Loucy (cell line): Measurements from ENCODE around the gene LY86.
A peak's percentile ranks its signal among the peaks of the same experiment; 100 is the strongest.

ENCODE experiments used
- H2AFZ ChIP-seq: fragments of 200-600 bp; sonication (generic); 2 replicates; pipeline ENCODE4 v1.6.0; 2016; ENCODE audit warnings: antibody characterized with exemption, mild to moderate bottlenecking, low read length, moderate library complexity
- H3F3A ChIP-seq: fragments of 200-600 bp; 2 replicates; pipeline ENCODE4 v1.6.0; 2016; ENCODE audit warnings: antibody characterized with exemption, low read depth, mild to moderate bottlenecking
- H3K27me3 ChIP-seq: fragments of 200-600 bp; sonication (generic); 2 replicates; pipeline ENCODE4 v1.6.1; 2014; ENCODE audit warnings: low read length, mild to moderate bottlenecking; ENCODE audit not compliant: insufficient read depth, poor library complexity, severe bottlenecking
- H3K36me3 ChIP-seq: fragments of 200-600 bp; sonication (generic); 2 replicates; pipeline ENCODE4 v1.6.1; 2016; ENCODE audit warnings: low read length; ENCODE audit not compliant: insufficient read depth
- H3K4me1 ChIP-seq: fragments of 200-600 bp; sonication (generic); 2 replicates; pipeline ENCODE4 v1.5.1; 2014; ENCODE audit warnings: low read length, mild to moderate bottlenecking; ENCODE audit not compliant: insufficient read depth, poor library complexity, severe bottlenecking
- H3K4me2 ChIP-seq: fragments of 200-600 bp; sonication (generic); 2 replicates; pipeline ENCODE4 v1.6.0; 2014; ENCODE audit warnings: antibody characterized with exemption, low read length, low read depth, mild to moderate bottlenecking; ENCODE audit not compliant: poor library complexity, severe bottlenecking
- H3K4me3 ChIP-seq: fragments of 200-600 bp; sonication (generic); 2 replicates; pipeline ENCODE4 v1.5.1; 2014; ENCODE audit warnings: low read length, mild to moderate bottlenecking, mixed read lengths; ENCODE audit not compliant: poor library complexity, severe bottlenecking
- H3K79me2 ChIP-seq: fragments of 200-600 bp; sonication (generic); 2 replicates; pipeline ENCODE4 v1.6.1; 2014; ENCODE audit warnings: low read length; ENCODE audit not compliant: insufficient read depth
- H3K9ac ChIP-seq: fragments of 200-600 bp; sonication (generic); 2 replicates; pipeline ENCODE4 v1.6.0; 2014; ENCODE audit warnings: mild to moderate bottlenecking, low read depth, low read length, moderate library complexity; ENCODE audit not compliant: poor library complexity, severe bottlenecking
- H3K9me2 ChIP-seq: fragments of 200-600 bp; sonication (generic); replicated peaks from 2 replicates; pipeline ENCODE4 v1.6.1; 2016; ENCODE audit warnings: low read depth, low read length, mixed read lengths
- H3K9me3 ChIP-seq: fragments of 200-600 bp; sonication (generic); 2 replicates; pipeline ENCODE4 v1.6.1; 2014; ENCODE audit warnings: mild to moderate bottlenecking, antibody characterized with exemption, low read length, low read depth; ENCODE audit not compliant: insufficient read depth
- H4K20me1 ChIP-seq: fragments of 200-600 bp; sonication (generic); 2 replicates; pipeline ENCODE4 v1.6.0; 2014; ENCODE audit warnings: antibody characterized with exemption, low read length, mild to moderate bottlenecking; ENCODE audit not compliant: insufficient read depth, poor library complexity, severe bottlenecking
- CTCF ChIP-seq: fragments of 200-600 bp; sonication (generic); conservative IDR thresholded peaks from 2 replicates; pipeline ENCODE4 v1.5.1; 2014; ENCODE audit warnings: mild to moderate bottlenecking, antibody characterized with exemption, low read length
- EZH2phosphoT487 ChIP-seq: fragments of 200-600 bp; IDR thresholded peaks from 2 replicates; pipeline ENCODE4 v1.6.1; 2018; ENCODE audit warnings: antibody characterized with exemption, mild to moderate bottlenecking, moderate library complexity, borderline replicate concordance

The LY86 gene

GRCh38 chr6:6655805-6656251 lies 67.3 kb downstream of the LY86 start:
- H3K4me1 ChIP-seq = peaks cover 58% of the 10 kb centered on the region
- peak overlapping the region; percentile 1 for H3K9ac ChIP-seq
- H3K36me3 ChIP-seq = no peaks in the 10 kb centered on the region
- no peaks in the 10 kb centered on the region for H3F3A ChIP-seq
- H3K4me2 ChIP-seq = peak overlapping the region; percentile 5
- no peaks in the 10 kb centered on the region for H4K20me1 ChIP-seq
- no peaks in the 10 kb centered on the region for H3K27me3 ChIP-seq
- H3K9me2 ChIP-seq = no peaks in the 10 kb centered on the region
- H3K4me3 ChIP-seq = no peak overlapping the region
- no peak overlapping the region for H2AFZ ChIP-seq
- no peaks in the 10 kb centered on the region for H3K9me3 ChIP-seq
- TF ChIP-seq CTCF = no peak
- no peak for TF ChIP-seq EZH2phosphoT487
- H3K79me2 ChIP-seq = no peaks in the 10 kb centered on the region

- Histone ChIP-seq H4K20me1 (no peaks in the 10 kb centered on the region), H3K9me2 (no peaks in the 10 kb centered on the region), H3K9ac (peak overlapping the region; percentile 1), H2AFZ (no peak overlapping the region), H3F3A (no peaks in the 10 kb centered on the region), H3K36me3 (no peaks in the 10 kb centered on the region), H3K4me3 (no peak overlapping the region), H3K4me2 (peak overlapping the region; percentile 5), H3K4me1 (peaks cover 58% of the 10 kb centered on the region), H3K27me3 (no peaks in the 10 kb centered on the region), H3K9me3 (no peaks in the 10 kb centered on the region), H3K79me2 (no peaks in the 10 kb centered on the region)
- TF ChIP-seq EZH2phosphoT487 (no peak), CTCF (no peak)
Measured at GRCh38 chr6:6656287-6656686, 67.8 kb downstream of the LY86 start.

- Histone ChIP-seq H3K79me2 (no peaks in the 10 kb centered on the region), H3F3A (no peaks in the 10 kb centered on the region), H3K36me3 (no peaks in the 10 kb centered on the region), H3K9me2 (no peaks in the 10 kb centered on the region), H4K20me1 (no peaks in the 10 kb centered on the region), H3K4me1 (peaks cover 58% of the 10 kb centered on the region), H3K9ac (peak overlapping the region; percentile 1), H2AFZ (no peak overlapping the region), H3K4me3 (no peak overlapping the region), H3K9me3 (no peaks in the 10 kb centered on the region), H3K4me2 (no peak overlapping the region), H3K27me3 (no peaks in the 10 kb centered on the region)
- TF ChIP-seq EZH2phosphoT487 (no peak), CTCF (no peak)
Measured at GRCh38 chr6:6657085-6657819, 68.7 kb downstream of the LY86 start.
